GM23338 (cell line): ENCODE data around the gene ABCC1. TPM values are rescaled to one million over a fixed set of nuclear protein-coding genes. Genes with fewer than 3 reads are reported as not detected.

Experiments used
- ATAC-seq: fragments of 200-7000 bp; cut with Tn5 transposase; 3 replicates; pipeline ENCODE4 v1.9.1; 2020
- DNase-seq: peaks from one replicate; pipeline ENCODE4 v3.0.0-alpha.2; 2015; ENCODE audit warnings: low spot score
- H2AFZ ChIP-seq: fragments of 200-600 bp; sonication (generic); 2 replicates; pipeline ENCODE4 v1.8.0; 2016; ENCODE audit warnings: antibody characterized with exemption, mild to moderate bottlenecking, moderate library complexity
- H3F3A ChIP-seq: fragments of 200-600 bp; sonication (generic); replicated peaks from 2 replicates; pipeline ENCODE4 v1.8.0; 2017; ENCODE audit warnings: antibody characterized with exemption, mixed run types, low read depth
- H3K27ac ChIP-seq: fragments of 200-600 bp; sonication (generic); 2 replicates; pipeline ENCODE4 v1.6.1; 2016; ENCODE audit warnings: low read depth
- H3K27me3 ChIP-seq: fragments of 200-600 bp; sonication (generic); 2 replicates; pipeline ENCODE4 v1.8.0; 2016; ENCODE audit warnings: mild to moderate bottlenecking, mixed run types, moderate library complexity; ENCODE audit not compliant: insufficient read depth
- H3K36me3 ChIP-seq: fragments of 200-600 bp; sonication (generic); 2 replicates; pipeline ENCODE4 v1.8.0; 2016; ENCODE audit warnings: mild to moderate bottlenecking; ENCODE audit not compliant: insufficient read depth
- H3K4me1 ChIP-seq: fragments of 200-600 bp; sonication (generic); 2 replicates; pipeline ENCODE4 v1.8.0; 2016; ENCODE audit warnings: mild to moderate bottlenecking, moderate library complexity; ENCODE audit not compliant: insufficient read depth
- H3K4me2 ChIP-seq: fragments of 200-600 bp; sonication (generic); 2 replicates; pipeline ENCODE4 v1.7.1; 2017; ENCODE audit warnings: mixed run types
- H3K4me3 ChIP-seq: fragments of 200-600 bp; sonication (generic); 2 replicates; pipeline ENCODE4 v1.6.1; 2016; ENCODE audit warnings: mixed run types
- H3K79me2 ChIP-seq: fragments of 200-600 bp; sonication (generic); replicated peaks from 2 replicates; pipeline ENCODE4 v1.8.0; 2017; ENCODE audit warnings: mild to moderate bottlenecking; ENCODE audit not compliant: insufficient read depth
- H3K9me2 ChIP-seq: fragments of 200-600 bp; sonication (generic); 2 replicates; pipeline ENCODE4 v1.8.0; 2017; ENCODE audit not compliant: insufficient read depth
- H4K20me1 ChIP-seq: fragments of 200-600 bp; sonication (generic); replicated peaks from 2 replicates; pipeline ENCODE4 v1.8.0; 2017; ENCODE audit warnings: mild to moderate bottlenecking; ENCODE audit not compliant: insufficient read depth
- H3K27ac Mint-ChIP-seq: 2 replicates; pipeline ENCODE4 v1.8.0; 2020; ENCODE audit warnings: inconsistent platforms, mild to moderate bottlenecking, moderate library complexity, mixed read lengths
- H3K27me3 Mint-ChIP-seq: 3 replicates; pipeline ENCODE4 v1.8.0; 2022; ENCODE audit warnings: low read depth, mild to moderate bottlenecking, moderate library complexity, mixed read lengths, inconsistent platforms; ENCODE audit not compliant: insufficient read depth, poor library complexity
- H3K36me3 Mint-ChIP-seq: 3 replicates; pipeline ENCODE4 v1.8.0; 2021; ENCODE audit warnings: low read depth, mild to moderate bottlenecking, inconsistent platforms, moderate library complexity, mixed read lengths
- H3K4me1 Mint-ChIP-seq: 3 replicates; pipeline ENCODE4 v1.8.0; 2020; ENCODE audit warnings: mild to moderate bottlenecking, inconsistent platforms, mixed read lengths
- H3K4me3 Mint-ChIP-seq: 3 replicates; pipeline ENCODE4 v1.8.0; 2021; ENCODE audit warnings: moderate library complexity, mild to moderate bottlenecking, inconsistent platforms, mixed read lengths
- H3K9me3 Mint-ChIP-seq: 3 replicates; pipeline ENCODE4 v1.8.0; 2020; ENCODE audit warnings: moderate library complexity, mild to moderate bottlenecking, inconsistent platforms, mixed read lengths
- CREB1 ChIP-seq: fragments of 250-450 bp; sonication (Bioruptor Pico); IDR thresholded peaks from 2 replicates; pipeline ENCODE4 v1.5.0; 2020; ENCODE audit warnings: low read depth, mild to moderate bottlenecking, moderate library complexity
- CTCF ChIP-seq, 2 experiments: fragments of 200-600 bp in 1 of 2; sonication (generic) in 1 of 2; conservative IDR thresholded peaks; 2 replicates each; pipeline versions ENCODE4 v1.5.1 to v1.6.1; 2016 to 2017; ENCODE audit warnings: antibody characterized with exemption in 2 of 2, low read depth in 2 of 2, mild to moderate bottlenecking in 2 of 2, moderate library complexity in 1 of 2
- ETS1 ChIP-seq: IDR thresholded peaks from 2 replicates; pipeline ENCODE4 v1.6.1; 2016; ENCODE audit warnings: antibody characterized with exemption
- EZH2 ChIP-seq: fragments of 200-600 bp; sonication (generic); IDR thresholded peaks from one replicate; pipeline ENCODE4 v1.8.0; 2017; ENCODE audit warnings: antibody characterized with exemption, mild to moderate bottlenecking, low read depth; ENCODE audit not compliant: unreplicated experiment
- EZH2phosphoT487 ChIP-seq: fragments of 200-600 bp; sonication (generic); IDR thresholded peaks from one replicate; pipeline ENCODE4 v1.8.1; 2018; ENCODE audit warnings: antibody characterized with exemption; ENCODE audit not compliant: unreplicated experiment
- JUNB ChIP-seq: IDR thresholded peaks from one replicate; pipeline ENCODE4 v1.6.1; 2016; ENCODE audit warnings: antibody characterized with exemption; ENCODE audit not compliant: unreplicated experiment
- NANOG ChIP-seq: IDR thresholded peaks from 2 replicates; pipeline ENCODE4 v1.6.1; 2016; ENCODE audit warnings: antibody characterized with exemption, borderline replicate concordance
- POLR2AphosphoS5 ChIP-seq: IDR thresholded peaks from 2 replicates; pipeline ENCODE4 v1.6.1; 2016; ENCODE audit warnings: antibody characterized with exemption, low read depth
- REST ChIP-seq: IDR thresholded peaks from one replicate; pipeline ENCODE4 v1.6.1; 2018; ENCODE audit warnings: antibody characterized with exemption; ENCODE audit not compliant: unreplicated experiment
- STAT1 ChIP-seq: IDR thresholded peaks from one replicate; pipeline ENCODE4 v1.6.1; 2016; ENCODE audit warnings: antibody characterized with exemption; ENCODE audit not compliant: unreplicated experiment
- ZNF114 ChIP-seq: fragments of 250-450 bp; sonication (Bioruptor Pico); IDR thresholded peaks from 2 replicates; pipeline ENCODE4 v1.5.0; 2020; ENCODE audit warnings: mild to moderate bottlenecking, moderate library complexity
- ZNF331 ChIP-seq: fragments of 250-450 bp; sonication (Bioruptor Pico); IDR thresholded peaks from 2 replicates; pipeline ENCODE4 v1.5.0; 2020; ENCODE audit warnings: low read depth, mild to moderate bottlenecking, moderate library complexity
- ZNF462 ChIP-seq: fragments of 250-450 bp; sonication (Bioruptor Pico); IDR thresholded peaks from 2 replicates; pipeline ENCODE4 v1.5.0; 2020; ENCODE audit warnings: mild to moderate bottlenecking, moderate library complexity
- polyA plus RNA-seq: library from polyadenylated mRNA; unstranded; fragments of >200 nt; fragmentation: Nextera tagmentation; extraction: Ambion mirVana; gene quantifications from 2 replicates; pipeline ENCODE4 v1.2.1, GENCODE V29; 2016
- total RNA-seq: library from RNA; depleted of rRNA; stranded (reverse); fragments of >200 nt; shearing (Covaris generic); gene quantifications from 2 replicates; pipeline ENCODE4 v1.2.3, GENCODE V29; 2014

ABCC1 gene
- total and polyA plus RNA-seq, 2 experiments from 2014 or later, result 11.0 to 46.6 TPM

- Histone ChIP-seq H3K4me3 (no peak overlapping the region), H3K79me2 (peaks cover 17% of the 10 kb centered on the region), H3K4me2 (no peak overlapping the region), H3K9me2 (no peaks in the 10 kb centered on the region), H3F3A (no peaks in the 10 kb centered on the region), H3K4me1 (no peaks in the 10 kb centered on the region), H3K27ac (no peak overlapping the region), H4K20me1 (peaks cover 13% of the 10 kb centered on the region), H3K36me3 (peaks cover 5% of the 10 kb centered on the region; the same call in 1 of the 2 replicates), H2AFZ (no peak overlapping the region), H3K27me3 (no peaks in the 10 kb centered on the region)
- Mint-ChIP-seq H3K4me3 (no peak overlapping the region), H3K9me3 (no peaks in the 10 kb centered on the region; the same call in 2 of the 3 replicates), H3K36me3 (peaks cover 41% of the 10 kb centered on the region), H3K4me1 (no peaks in the 10 kb centered on the region), H3K27ac (no peak overlapping the region; the same call in 1 of the 2 replicates), H3K27me3 (peaks cover 3% of the 10 kb centered on the region)
- ATAC-seq, result no peak
- no peak for DNase-seq
- TF ChIP-seq REST (no peak), EZH2 (no peak), JUNB (no peak), ETS1 (no peak), ZNF462 (no peak), EZH2phosphoT487 (no peak), ZNF331 (CRISPR knock-in tag) (no peak), CTCF (conservative IDR thresholded peaks at IDR 0.05; ENCODE audit: low read depth in 2 of 2) (no peak), STAT1 (no peak), ZNF114 (CRISPR knock-in tag) (no peak), POLR2AphosphoS5 (no peak), NANOG (no peak), CREB1 (CRISPR knock-in tag) (no peak)
These were observed 60.8 kb downstream of the ABCC1 start for GRCh38 chr16:16010194-16010593.
